ENCODE measurements around the gene CCT6A.
"Not testable (repeated sequence)": the region's sequence is repeated elsewhere in the genome, so short reads cannot be mapped to it uniquely, and the experiment has no call there.

CCT6A gene

GRCh38 chr7:56104138-56104537 is 52.6 kb downstream of the CCT6A start:
- DNase-seq = not testable (repeated sequence)

- DNase-seq = peak; percentile 58
Measured at GRCh38 chr7:56105508-56105907, 53.9 kb downstream of the CCT6A start.

- peak; percentile 97 for DNase-seq
Measured at GRCh38 chr7:56106108-56107073, 54.8 kb downstream of the CCT6A start, which contains the start of gene CHCHD2. Gene CHCHD2, minus strand, starts transcription at chr7:56106476. Its CDS starts 63 bp downstream, at chr7:56106413.

GRCh38 chr7:56107954-56108258 is 56.3 kb downstream of the CCT6A start:
- no peak for DNase-seq

- no peak for DNase-seq
Measured at GRCh38 chr7:56110611-56111010, 59.0 kb downstream of the CCT6A start.

DNA sequence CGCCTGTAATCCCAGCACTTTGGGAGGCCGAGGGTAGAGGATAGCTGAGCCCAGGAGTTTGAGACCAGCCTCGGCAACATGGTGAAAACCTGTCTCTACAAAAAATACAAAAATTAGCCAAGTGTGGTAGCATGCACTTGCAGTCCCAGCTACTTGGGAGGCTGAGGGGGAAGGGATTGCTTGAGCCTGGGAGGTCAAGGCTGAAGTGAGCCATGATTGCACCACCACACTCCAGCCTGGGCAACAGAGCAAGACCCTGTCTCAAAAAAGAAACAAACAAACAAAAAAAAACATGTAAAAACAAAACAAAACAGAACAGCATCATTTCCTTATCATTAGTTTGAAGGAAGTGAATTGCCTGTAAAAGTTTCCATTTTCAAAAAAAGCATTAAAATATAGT is 60.7 kb downstream of the CCT6A start:
- DNase-seq = not testable (repeated sequence)

Data from activated CD4-positive, alpha-beta T cell treated with anti-CD3 and anti-CD28 coated beads, Interleukin-2, Interleukin-6, amounts not matched to agents 100 ng/mL and 50 ng/mL, durations not matched to agents 16 hours and 8 hours (primary cell).